Measurements from ENCODE around the gene HIVEP2.

- TF ChIP-seq CTCF (conservative IDR thresholded peaks at IDR 0.05; ENCODE audit: low read depth, low read length) = no peak
- no peak for TF ChIP-seq EZH2 (IDR thresholded peaks at IDR 0.05; ENCODE audit: low read length, unreplicated experiment)
- TF ChIP-seq EZH2phosphoT487 (IDR thresholded peaks at IDR 0.05; ENCODE audit: borderline replicate concordance, low read length) = no peak
Measured at GRCh38 chr6:142926177-142926493, 18.8 kb downstream of the HIVEP2 start.

Measured in PC-3 (cell line).